COR-L47 (cell line): ENCODE measurements around the gene INSIG1.

Experiments used
- DNase-seq: peaks from one replicate; lab custom pipeline; 2025; lab: John Stamatoyannopoulos, UW

The INSIG1 gene

DNA sequence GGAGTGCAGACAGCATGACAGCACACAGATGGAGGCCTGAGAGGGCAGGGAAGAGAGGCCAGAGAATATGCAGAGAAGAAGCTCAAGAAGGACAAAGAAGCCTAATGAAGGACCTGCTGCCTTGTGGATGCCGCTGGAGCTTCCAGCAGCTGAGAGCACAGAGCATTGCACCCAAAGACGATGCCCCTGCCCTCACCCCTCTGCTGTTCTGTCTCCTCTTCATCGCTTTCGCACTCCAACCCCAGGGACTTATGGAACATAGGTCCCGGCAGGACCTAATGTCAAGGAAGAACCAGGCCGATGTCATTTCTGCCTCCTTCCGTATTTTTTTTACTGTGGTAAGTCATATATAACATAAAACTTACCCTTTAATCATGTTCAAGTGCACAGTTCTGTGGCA is 12.3 kb upstream of the INSIG1 start:
- DNase-seq: no peak

DNA sequence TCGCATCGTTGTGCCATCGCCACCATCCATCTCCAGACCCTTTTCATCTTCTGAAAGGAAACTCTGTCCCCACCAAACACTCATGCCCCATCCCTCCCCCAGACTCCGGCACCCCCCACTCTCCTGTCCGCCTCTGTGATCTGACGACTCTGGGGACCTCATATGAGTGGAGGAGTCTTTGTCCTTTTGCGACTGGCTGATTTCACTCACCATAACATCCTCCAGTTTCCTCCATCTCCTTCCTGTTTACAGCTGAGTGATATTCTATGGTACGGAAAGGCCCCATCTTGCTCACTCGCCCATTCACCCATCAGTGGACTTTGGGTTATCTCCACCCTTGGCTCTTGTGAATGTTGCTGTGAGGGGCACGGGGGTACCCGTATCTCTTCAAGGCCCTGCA is 11.8 kb upstream of the INSIG1 start:
- DNase-seq: no peak

GRCh38 chr7:155286686-155287085 is 11.0 kb upstream of the INSIG1 start:
- DNase-seq: no peak

GRCh38 chr7:155287284-155287935 is 10.3 kb upstream of the INSIG1 start:
- no peak for DNase-seq

GRCh38 chr7:155288055-155288454 is 9.6 kb upstream of the INSIG1 start:
- no peak for DNase-seq

DNA sequence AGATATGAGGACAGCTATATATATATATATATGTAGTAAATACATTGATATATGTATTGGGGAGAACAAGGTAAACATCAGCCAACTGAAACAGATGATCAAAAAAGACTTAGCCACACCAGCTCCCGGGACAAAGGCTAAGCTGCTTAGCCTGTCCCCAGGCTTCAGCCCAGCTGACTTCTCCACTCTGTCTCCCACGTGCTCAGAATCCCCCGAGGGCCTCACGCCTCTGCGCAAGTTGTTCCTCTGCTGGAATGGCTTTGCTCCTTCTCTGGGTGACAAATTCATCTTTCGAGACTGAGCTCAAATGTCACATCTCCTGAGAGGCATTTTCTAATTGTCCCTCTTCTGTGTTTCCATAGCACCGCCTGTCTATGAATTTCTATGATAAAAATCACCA is 8.6 kb upstream of the INSIG1 start:
- no peak for DNase-seq

DNA sequence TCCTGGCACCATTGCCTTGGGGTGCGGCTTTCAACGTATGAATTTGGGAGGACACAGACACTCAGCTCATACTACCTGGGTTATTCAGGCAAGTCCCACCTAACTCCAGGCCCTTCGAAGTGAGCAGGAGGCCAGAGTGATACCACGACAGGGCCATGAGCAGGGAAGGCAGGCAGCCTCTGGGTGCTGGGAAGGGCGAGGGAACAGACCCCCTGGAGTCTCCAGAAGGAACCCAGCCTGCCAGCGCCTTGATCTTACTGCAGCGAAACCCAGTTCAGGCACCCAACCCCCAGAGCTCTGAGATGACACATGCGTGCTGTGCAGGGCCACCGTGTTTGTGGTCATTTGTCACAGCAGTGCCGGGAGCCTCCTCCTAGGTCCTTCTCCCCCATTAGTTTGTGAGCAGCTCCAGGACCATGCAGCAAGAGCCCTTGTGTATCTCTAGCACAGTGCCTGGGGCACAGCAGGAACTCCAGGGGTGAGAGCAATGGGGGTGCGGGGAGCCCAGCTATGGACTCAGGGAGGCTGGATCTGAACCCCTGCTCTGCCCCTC is 7.7 kb upstream of the INSIG1 start:
- no peak for DNase-seq

DNA sequence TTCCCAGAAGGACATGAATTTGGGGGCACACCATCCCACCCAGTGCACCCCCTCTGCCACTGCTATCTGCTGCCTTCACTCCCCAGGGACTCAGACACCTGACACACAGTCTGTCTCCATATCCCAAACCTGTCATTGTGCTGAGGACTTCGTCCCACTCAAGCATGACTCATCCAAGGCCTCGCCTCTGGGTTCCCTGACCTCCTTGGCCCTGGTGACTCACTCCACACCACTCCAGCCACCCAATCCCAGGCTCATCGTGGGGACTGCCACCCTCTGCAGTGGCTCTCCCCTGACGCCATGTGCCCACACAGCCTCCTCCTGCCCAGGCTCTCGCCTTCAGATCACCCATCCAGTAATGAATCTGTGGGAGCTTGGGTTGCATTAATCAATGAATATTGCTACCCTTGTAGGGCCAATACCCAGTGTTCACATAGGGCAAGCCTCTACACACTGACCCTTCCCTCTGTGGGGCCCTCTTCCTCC is 6.6 kb upstream of the INSIG1 start:
- no peak for DNase-seq

- no peak for DNase-seq
These were observed 5.9 kb upstream of the INSIG1 start for GRCh38 chr7:155291729-155292128.

- DNase-seq: no peak
These were observed 4.9 kb upstream of the INSIG1 start for GRCh38 chr7:155292680-155293226.

- DNase-seq: no peak
These were observed 3.8 kb upstream of the INSIG1 start for GRCh38 chr7:155293721-155294510.

GRCh38 chr7:155294511-155294778 is 3.2 kb upstream of the INSIG1 start:
- no peak for DNase-seq

DNA sequence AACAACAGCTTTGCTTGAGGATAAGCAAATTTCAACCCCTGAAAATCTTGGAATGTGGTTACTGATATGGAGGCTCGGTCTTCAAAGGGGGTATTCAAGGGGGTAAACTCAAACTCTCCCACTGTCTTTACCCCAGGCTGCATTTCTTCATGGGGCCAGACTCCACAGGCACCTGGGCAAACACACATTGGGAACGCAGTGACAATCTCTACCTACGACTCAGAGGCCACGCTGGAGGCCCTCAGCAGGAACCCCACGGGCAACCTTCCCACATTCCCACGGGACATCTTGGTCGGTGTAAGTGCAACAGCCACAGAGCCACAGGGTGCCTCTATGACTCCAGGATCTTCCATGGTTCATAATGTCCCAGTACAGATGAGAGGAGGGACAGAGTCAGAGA is 2.2 kb upstream of the INSIG1 start:
- DNase-seq: no peak

DNA sequence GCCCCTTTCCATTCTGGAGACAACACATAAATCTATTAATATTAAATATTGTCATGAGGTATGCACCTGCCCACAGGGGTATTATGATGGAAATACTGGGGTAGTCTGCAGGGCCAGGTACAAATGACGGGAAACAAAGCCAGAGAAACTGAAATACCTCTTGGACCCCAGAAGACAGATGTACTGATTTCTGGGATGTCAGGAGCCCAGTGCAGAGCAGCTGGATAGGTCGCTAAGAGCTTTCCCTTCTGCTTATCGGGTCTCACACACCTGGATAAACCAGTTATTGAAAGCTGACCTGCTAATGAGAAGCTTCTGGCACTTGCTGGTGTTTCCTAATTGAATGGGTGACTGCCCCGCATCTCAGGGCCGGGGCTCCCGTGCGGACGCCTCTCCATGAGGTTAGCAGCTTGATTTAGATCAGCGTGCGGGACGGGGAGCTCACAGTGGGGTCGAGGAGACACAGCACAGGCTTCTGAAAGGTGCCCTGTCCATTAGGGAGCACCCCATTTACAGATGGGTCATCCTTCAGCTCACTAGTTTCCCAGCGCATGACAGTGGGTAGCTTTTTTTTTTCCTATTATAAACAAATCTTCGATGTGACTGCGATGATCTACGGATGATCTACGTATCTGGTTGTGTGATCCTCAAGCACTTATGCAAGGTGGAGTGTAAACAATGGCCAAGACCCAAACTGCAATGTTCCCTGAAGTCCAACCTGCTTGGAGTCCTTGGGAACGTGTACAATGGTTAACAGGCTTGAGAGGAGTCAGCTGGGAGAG is 1.5 kb upstream of the INSIG1 start:
- no peak for DNase-seq

- peak; percentile 85 for DNase-seq
These were observed 726 bp upstream of the INSIG1 start for GRCh38 chr7:155296788-155297516.

DNA sequence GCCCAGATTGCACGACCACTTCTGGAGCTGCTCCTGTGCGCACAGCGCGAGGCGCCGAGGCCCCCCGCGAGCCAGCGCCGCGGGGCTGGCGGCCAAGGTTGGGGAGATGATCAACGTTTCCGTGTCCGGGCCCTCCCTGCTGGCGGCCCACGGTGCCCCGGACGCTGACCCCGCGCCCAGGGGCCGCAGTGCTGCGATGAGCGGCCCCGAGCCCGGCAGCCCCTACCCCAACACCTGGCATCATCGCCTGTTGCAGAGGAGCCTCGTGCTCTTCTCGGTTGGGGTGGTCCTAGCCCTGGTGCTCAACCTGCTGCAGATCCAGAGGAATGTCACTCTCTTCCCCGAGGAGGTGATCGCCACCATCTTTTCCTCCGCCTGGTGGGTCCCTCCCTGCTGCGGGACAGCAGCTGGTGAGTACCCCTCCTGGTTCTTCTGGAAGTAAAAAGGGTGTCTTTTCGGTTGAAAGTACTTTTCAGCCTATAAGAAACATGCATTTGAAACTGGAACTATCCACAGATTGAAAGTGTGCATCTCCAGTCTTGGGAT is 683 bp downstream of the INSIG1 start:
- DNase-seq: no peak

GRCh38 chr7:155298834-155299534 is 1.3 kb downstream of the INSIG1 start:
- DNase-seq: peak; percentile 91

- DNase-seq: no peak
These were observed 2.0 kb downstream of the INSIG1 start for GRCh38 chr7:155299535-155300202.

- no peak for DNase-seq
These were observed 3.2 kb downstream of the INSIG1 start for GRCh38 chr7:155300641-155301452.
